ENCODE data around the gene STPG3. TPM values are rescaled to one million over a fixed set of nuclear protein-coding genes. Genes with fewer than 3 reads are reported as not detected.

The STPG3 gene
- total and polyA plus RNA-seq, 2 of the 8 experiments (the other 6 are each of a cell fraction or from before 2014, with no cell fraction given): not detected

DNA sequence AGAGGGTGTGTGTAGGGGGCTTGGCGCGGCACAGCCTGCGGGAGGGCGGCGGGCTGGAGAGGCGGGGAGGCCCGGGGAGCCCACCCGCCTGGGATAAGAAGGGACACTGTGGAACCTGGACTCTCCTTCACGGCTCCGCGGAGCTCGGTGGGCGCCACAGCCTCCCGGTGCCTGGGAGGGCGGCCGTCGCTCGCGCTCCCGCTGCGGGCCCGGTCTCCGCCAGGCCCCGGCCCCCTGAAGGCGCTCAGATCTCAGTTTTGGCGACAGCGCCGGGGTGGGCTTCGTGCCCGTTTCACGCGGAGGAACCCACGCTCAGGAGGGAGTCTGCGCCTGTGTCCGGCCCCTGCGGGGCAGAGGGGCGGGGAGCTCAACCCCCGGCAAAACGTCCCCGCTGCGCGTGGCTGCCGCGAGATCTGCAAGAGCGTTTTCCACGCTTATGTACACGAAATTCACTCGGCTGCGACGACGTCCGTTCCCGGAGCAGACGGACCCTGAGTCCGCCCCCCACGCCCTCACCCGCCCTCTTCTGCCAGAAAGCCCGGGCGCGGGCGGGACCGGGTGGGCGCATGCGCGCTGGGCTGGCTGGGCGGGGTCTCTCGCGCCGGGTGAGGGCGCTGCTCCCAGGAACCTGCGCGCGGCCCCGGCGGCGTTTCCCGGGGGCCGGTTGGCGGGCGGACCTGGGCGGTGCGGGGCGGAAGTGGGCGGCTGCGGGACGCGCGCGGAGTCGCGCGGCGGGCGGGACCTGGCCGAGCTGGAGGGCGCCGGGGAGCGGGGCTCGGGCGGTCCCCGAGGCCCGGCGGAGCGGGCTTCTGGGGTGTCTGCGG, 3.8 kb downstream of the STPG3 start, which contains the start of gene NELFB (continued):
- TF ChIP-seq, protein P1, sequence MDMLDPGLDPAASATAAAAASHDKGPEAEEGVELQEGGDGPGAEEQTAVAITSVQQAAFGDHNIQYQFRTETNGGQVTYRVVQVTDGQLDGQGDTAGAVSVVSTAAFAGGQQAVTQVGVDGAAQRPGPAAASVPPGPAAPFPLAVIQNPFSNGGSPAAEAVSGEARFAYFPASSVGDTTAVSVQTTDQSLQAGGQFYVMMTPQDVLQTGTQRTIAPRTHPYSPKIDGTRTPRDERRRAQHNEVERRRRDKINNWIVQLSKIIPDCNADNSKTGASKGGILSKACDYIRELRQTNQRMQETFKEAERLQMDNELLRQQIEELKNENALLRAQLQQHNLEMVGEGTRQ (IDR thresholded peaks at IDR 0.05; ENCODE audit: low read length): no peak
- TF ChIP-seq TAF1 (IDR thresholded peaks at IDR 0.05; ENCODE audit: low read depth, low read length) (peak; percentile 86), BACH1 (IDR thresholded peaks at IDR 0.05; ENCODE audit: low read length) (no peak), RBBP5 (IDR thresholded peaks at IDR 0.05; ENCODE audit: borderline replicate concordance, low read depth, low read length) (peak; percentile 32; the same call in 1 of the 2 replicates), HDAC6 (IDR thresholded peaks at IDR 0.05; ENCODE audit: low read depth, low read length) (no peak), GTF2F1 (IDR thresholded peaks at IDR 0.05; ENCODE audit: borderline replicate concordance, low read depth, low read length) (no peak), SUZ12 (IDR thresholded peaks at IDR 0.05; ENCODE audit: low read length) (no peak), POLR2A (IDR thresholded peaks at IDR 0.05; ENCODE audit: control extremely low read depth in 1 of 2, low read depth in 2 of 2, low read length in 2 of 2) (peak in 1 of 2 experiments; percentile 43; a peak in 1 of 3 replicates)
- TF ChIP-seq, protein P2, sequence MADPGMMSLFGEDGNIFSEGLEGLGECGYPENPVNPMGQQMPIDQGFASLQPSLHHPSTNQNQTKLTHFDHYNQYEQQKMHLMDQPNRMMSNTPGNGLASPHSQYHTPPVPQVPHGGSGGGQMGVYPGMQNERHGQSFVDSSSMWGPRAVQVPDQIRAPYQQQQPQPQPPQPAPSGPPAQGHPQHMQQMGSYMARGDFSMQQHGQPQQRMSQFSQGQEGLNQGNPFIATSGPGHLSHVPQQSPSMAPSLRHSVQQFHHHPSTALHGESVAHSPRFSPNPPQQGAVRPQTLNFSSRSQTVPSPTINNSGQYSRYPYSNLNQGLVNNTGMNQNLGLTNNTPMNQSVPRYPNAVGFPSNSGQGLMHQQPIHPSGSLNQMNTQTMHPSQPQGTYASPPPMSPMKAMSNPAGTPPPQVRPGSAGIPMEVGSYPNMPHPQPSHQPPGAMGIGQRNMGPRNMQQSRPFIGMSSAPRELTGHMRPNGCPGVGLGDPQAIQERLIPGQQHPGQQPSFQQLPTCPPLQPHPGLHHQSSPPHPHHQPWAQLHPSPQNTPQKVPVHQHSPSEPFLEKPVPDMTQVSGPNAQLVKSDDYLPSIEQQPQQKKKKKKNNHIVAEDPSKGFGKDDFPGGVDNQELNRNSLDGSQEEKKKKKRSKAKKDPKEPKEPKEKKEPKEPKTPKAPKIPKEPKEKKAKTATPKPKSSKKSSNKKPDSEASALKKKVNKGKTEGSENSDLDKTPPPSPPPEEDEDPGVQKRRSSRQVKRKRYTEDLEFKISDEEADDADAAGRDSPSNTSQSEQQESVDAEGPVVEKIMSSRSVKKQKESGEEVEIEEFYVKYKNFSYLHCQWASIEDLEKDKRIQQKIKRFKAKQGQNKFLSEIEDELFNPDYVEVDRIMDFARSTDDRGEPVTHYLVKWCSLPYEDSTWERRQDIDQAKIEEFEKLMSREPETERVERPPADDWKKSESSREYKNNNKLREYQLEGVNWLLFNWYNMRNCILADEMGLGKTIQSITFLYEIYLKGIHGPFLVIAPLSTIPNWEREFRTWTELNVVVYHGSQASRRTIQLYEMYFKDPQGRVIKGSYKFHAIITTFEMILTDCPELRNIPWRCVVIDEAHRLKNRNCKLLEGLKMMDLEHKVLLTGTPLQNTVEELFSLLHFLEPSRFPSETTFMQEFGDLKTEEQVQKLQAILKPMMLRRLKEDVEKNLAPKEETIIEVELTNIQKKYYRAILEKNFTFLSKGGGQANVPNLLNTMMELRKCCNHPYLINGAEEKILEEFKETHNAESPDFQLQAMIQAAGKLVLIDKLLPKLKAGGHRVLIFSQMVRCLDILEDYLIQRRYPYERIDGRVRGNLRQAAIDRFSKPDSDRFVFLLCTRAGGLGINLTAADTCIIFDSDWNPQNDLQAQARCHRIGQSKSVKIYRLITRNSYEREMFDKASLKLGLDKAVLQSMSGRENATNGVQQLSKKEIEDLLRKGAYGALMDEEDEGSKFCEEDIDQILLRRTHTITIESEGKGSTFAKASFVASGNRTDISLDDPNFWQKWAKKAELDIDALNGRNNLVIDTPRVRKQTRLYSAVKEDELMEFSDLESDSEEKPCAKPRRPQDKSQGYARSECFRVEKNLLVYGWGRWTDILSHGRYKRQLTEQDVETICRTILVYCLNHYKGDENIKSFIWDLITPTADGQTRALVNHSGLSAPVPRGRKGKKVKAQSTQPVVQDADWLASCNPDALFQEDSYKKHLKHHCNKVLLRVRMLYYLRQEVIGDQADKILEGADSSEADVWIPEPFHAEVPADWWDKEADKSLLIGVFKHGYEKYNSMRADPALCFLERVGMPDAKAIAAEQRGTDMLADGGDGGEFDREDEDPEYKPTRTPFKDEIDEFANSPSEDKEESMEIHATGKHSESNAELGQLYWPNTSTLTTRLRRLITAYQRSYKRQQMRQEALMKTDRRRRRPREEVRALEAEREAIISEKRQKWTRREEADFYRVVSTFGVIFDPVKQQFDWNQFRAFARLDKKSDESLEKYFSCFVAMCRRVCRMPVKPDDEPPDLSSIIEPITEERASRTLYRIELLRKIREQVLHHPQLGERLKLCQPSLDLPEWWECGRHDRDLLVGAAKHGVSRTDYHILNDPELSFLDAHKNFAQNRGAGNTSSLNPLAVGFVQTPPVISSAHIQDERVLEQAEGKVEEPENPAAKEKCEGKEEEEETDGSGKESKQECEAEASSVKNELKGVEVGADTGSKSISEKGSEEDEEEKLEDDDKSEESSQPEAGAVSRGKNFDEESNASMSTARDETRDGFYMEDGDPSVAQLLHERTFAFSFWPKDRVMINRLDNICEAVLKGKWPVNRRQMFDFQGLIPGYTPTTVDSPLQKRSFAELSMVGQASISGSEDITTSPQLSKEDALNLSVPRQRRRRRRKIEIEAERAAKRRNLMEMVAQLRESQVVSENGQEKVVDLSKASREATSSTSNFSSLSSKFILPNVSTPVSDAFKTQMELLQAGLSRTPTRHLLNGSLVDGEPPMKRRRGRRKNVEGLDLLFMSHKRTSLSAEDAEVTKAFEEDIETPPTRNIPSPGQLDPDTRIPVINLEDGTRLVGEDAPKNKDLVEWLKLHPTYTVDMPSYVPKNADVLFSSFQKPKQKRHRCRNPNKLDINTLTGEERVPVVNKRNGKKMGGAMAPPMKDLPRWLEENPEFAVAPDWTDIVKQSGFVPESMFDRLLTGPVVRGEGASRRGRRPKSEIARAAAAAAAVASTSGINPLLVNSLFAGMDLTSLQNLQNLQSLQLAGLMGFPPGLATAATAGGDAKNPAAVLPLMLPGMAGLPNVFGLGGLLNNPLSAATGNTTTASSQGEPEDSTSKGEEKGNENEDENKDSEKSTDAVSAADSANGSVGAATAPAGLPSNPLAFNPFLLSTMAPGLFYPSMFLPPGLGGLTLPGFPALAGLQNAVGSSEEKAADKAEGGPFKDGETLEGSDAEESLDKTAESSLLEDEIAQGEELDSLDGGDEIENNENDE (IDR thresholded peaks at IDR 0.05; ENCODE audit: insufficient replicate concordance, low read length): no peak

Measured in H1 (cell line).